Measurements from ENCODE around the gene CINP. TPM values are rescaled to one million over a fixed set of nuclear protein-coding genes. Genes with fewer than 3 reads are reported as not detected.

Gene CINP
- total and polyA plus RNA-seq, 9 of the 15 experiments (the other 6 are each of a cell fraction or from before 2014, with no cell fraction given): 36.3 to 63.2 (median 43.7) TPM

DNA sequence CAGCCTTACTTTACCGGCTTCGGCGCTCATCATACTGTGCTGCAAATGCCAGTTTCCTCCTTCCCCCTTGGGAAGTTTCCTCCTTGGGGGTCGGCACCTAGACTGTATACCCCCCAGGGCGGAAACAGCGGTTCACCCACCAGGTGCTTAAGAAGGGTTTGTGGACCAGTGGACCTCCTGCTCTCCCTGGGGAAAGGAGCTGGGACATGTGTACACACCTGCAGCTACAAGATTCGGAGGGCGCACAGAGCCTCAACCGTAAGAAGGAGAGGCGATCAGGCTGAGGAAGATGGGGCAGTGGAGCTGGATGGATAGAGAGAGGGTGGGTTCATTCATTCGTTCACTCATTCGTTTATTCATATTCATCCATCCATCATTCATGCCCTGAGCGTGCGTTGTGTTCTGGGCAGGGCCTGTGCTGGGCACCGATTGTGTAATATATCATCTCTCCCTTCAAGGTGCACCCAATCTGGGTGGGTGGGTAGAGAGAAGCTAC lies 43.9 kb downstream of the CINP start:
- TF ChIP-seq ZC3H4 (CRISPR knock-in tag; IDR thresholded peaks at IDR 0.05; ENCODE audit: borderline replicate concordance): 0 out of 2 replicates have a peak, but pooled peaks have one; percentile 62
- TF ChIP-seq ZNF24 (IDR thresholded peaks at IDR 0.05): peak; percentile 79; the same call in 1 of the 2 replicates
- peak; percentile 62; the same call in 1 of the 2 replicates for TF ChIP-seq MED1 (CRISPR knock-in tag; IDR thresholded peaks at IDR 0.05; ENCODE audit: borderline replicate concordance)
- peak; percentile 60 for TF ChIP-seq CEBPB (tag; IDR thresholded peaks at IDR 0.05)
- no peak for TF ChIP-seq GABPB2 (CRISPR knock-in tag; conservative IDR thresholded peaks at IDR 0.05)
- no peak for TF ChIP-seq ZNF134 (CRISPR knock-in tag; conservative IDR thresholded peaks at IDR 0.05)
- TF ChIP-seq BRCA1 (IDR thresholded peaks at IDR 0.05): no peak
- TF ChIP-seq BRCA1 (CRISPR knock-in tag; IDR thresholded peaks at IDR 0.05): 0 out of 2 replicates have a peak, but pooled peaks have one; percentile 53
- TF ChIP-seq CEBPG (CRISPR knock-in tag; IDR thresholded peaks at IDR 0.05): peak; percentile 59; the same call in 1 of the 2 replicates
- TF ChIP-seq CEBPG (tag; conservative IDR thresholded peaks at IDR 0.05 in 1 of 2, IDR thresholded peaks at IDR 0.05 in 1 of 2): peak in 1 of 2 experiments; percentile 38; a peak in 1 of 4 replicates
- no peaks in the 10 kb centered on the region for H4K20me1 ChIP-seq (replicated peaks; ENCODE audit: control insufficient read depth, insufficient read depth, low read length)

More for the DNA sequence above, 43.9 kb downstream of the CINP start:
- Histone ChIP-seq H3K4me3 (peak overlapping the region; percentile 84), H3K9me1 (ENCODE audit: control insufficient read depth, insufficient read depth, low read length) (no peaks in the 10 kb centered on the region), H3K4me2 (ENCODE audit: insufficient read depth, low read length) (peak overlapping the region; percentile 91), H3K27me3 (ENCODE audit: control insufficient read depth in 2 of 2, insufficient read depth in 2 of 2, low read length in 2 of 2) (no peaks in the 10 kb centered on the region), H3K9me3 (replicated peaks; ENCODE audit: control insufficient read depth, insufficient read depth, low read depth, low read length) (no peaks in the 10 kb centered on the region), H3K79me2 (ENCODE audit: control insufficient read depth, insufficient read depth, low read length) (peaks cover 15% of the 10 kb centered on the region), H3K27ac (ENCODE audit: extremely low read depth, low read depth, low read length) (no peak overlapping the region; the same call in 2 of the 3 replicates), H3K9ac (ENCODE audit: insufficient read depth in 1 of 2, low read depth in 2 of 2, low read length in 2 of 2) (peak overlapping the region in 1 of 2 experiments; percentile 91; a peak in 2 of 4 replicates), H3K36me3 (ENCODE audit: control insufficient read depth, insufficient read depth, low read length) (peaks cover 14% of the 10 kb centered on the region; the same call in 2 of the 3 replicates), H2AFZ (ENCODE audit: low read depth, low read length) (peak overlapping the region; percentile 99), H3K4me1 (replicated peaks in 1 of 2; ENCODE audit: control insufficient read depth in 2 of 2, insufficient read depth in 2 of 2, low read length in 2 of 2) (peaks cover 24 to 31% of the 10 kb centered on the region in 2 experiments; a peak in 4 of 5 replicates)
- no peak for DNase-seq (ENCODE audit: extremely low read depth in 1 of 4, low spot score in 3 of 4)
- ChIA-PET POLR2A (no interaction called here), CTCF (ENCODE audit: low intra/inter-chr PET ratio) (no interaction called here)
- in situ Hi-C loops (cut with MboI): loop anchor here (5.0 to 10.0 kb wide), 3 partner anchors 254 to 614 kb away; partner anchors contain the start of gene DYNC1H1
- ATAC-seq: no peak
- FAIRE-seq: no peak
- intact Hi-C loops (cut with micrococcal nuclease): loop anchor here (5.0 kb wide), 3 partner anchors 198 to 357 kb away; partner anchors contain the start of gene DYNC1H1
- 51% methylated on average over 13 of the region's 15 CpGs for WGBS (ENCODE audit: insufficient coverage, low coverage, missing lambda C conversion rate)
- no TSS peak for BruUV-seq (replicated peaks)
